Stimulated activated CD4-positive, alpha-beta T cell treated with anti-CD3 and anti-CD28 coated beads, Interleukin-2, amount 100 ng/mL, for 24 hours (primary cell): ENCODE measurements around the gene MRPL50.

Experiments used
- DNase-seq, 2 donors: peaks; one replicate each; pipeline ENCODE4 v3.0.0-alpha.2; 2020

MRPL50 gene

DNA sequence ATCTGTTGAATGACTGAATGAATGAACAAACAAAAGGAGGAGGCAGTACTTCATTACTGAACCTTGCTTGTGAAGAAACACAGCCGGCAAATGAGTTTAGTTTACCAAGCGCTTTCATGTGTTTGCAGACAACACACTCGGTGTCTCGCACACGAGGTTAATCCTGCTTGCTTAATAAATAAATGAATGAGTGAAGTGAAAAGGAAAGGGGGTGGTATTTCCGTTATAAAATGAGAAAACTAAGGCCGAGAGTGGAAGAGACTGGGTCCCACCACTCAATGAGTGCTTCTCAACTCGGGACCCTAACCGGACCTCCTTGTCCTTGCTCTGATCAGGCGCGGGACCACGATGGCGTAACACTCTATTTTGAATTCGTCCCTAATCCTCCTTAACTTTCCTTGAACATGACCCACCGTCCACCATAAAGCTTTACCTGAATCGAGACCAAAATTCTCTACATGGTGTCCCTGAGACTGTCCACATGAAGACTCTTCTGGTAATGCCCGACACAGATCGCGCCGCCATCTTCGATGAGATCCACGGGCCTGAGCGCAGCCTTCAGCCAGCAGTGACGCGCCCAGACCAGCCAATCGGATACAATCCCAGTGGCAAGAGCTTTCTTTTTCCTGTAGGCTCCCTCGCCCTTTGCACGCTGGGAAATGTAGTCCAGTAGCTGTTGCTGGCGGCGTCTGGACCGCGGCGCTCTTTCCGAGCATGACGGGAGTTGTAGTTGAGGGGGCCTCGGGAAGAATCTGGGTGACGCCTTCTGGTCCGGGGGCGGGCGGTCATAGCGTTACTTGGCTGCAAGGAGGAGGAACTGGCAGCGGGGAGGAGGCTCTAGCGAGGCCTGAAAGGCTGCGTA lies at the start of gene MRPL50, which contains the start of gene ZNF189:
Gene MRPL50, minus strand, starts transcription at position 551 of the 862 bp plus-strand sequence. Its CDS starts 26 bp downstream, at position 525.
Gene ZNF189, plus strand, starts transcription at position 784 of the 862 bp plus-strand sequence. CDS start 306 bp downstream, outside the sequence.
- DNase-seq: peak; percentile 92 to 95

DNA sequence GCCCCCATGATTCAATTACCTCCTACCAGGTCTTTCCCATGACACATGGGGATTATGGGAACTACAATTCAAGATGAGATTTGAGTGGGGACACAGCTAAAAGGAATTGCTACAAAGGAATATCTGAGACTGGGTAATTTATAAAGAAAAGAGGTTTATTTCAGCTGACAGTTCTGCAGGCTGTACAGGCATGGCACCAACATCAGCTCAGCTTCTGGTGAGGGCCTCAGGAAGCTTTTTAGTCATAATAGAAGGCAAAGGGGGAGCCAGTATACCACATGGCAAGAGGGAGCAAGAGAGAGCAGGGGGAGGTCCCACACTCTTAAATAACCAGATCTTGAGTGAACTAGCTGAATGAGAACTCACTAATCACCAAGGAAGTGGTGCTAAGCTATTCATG lies 48.3 kb upstream of the MRPL50 start:
- DNase-seq: no peak

DNA sequence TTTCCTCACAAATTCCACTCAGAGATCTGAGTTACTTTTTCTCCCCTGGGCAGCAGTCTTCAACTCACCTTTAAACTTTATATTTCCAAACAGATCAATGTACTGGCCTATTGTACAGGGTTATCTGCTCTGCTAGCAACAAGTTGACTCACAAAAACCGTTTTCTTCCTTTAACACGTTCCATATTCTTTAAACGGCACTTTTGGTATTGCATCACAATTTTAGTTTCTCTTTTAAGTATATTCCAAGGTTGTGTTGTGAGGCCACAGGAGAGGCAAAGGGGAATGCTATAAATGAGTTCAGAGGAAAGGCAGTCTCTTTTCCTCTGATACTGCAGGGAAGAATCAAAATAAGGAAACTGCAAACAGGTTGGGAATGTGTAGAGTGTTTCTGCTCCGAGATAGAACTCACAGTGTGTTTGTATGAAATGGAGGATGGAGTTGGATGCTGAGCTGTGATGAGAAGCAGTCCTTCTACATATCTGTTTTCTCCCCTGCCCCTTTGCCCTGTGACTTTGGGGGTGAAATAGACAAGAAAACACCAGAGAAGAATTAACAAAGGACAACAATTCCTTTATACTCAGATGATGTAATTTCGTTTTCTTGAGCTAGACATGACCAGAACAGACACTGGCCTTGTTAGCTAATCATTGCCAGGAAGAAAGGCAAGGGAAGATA lies 47.1 kb upstream of the MRPL50 start:
- no peak for DNase-seq

DNA sequence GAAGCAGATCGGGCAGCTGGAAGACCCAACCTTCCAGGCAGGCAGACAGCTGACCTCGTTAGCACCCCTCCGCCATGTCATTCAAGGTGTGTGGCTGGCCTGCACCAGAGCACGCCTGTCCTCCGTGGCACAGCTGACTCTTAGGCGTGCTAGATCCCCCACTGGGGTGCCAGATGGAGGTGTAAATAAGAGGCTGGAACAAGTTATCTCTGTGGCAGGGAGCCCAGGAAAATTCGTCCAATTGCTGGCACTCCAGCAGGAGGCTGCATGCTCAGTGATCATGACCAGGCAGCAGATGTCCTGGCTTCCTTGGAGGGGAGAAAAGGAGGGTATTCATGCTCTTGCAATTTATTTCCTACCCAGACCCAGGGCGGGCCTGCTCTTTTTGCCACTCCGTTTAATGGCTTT lies 45.0 kb upstream of the MRPL50 start:
- no peak for DNase-seq

DNA sequence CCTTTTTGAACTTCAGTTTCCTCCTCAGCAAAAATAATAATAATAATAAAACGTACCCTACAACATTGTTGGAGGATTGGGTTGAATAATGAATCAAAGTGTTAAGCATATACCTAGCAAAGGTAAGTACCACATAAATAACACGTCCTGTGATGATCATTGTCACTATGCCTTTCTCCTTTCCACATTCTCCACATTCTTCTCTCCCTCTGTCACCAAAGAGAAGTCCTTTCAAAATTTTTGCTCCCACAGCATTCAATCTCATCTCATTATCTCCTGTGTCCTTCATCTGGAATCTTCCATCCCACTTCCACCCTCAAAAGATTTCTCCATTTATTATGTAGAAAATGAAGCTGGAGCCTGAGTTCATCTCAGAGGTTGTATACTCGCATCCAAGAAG lies 44.3 kb upstream of the MRPL50 start:
- DNase-seq: no peak

DNA sequence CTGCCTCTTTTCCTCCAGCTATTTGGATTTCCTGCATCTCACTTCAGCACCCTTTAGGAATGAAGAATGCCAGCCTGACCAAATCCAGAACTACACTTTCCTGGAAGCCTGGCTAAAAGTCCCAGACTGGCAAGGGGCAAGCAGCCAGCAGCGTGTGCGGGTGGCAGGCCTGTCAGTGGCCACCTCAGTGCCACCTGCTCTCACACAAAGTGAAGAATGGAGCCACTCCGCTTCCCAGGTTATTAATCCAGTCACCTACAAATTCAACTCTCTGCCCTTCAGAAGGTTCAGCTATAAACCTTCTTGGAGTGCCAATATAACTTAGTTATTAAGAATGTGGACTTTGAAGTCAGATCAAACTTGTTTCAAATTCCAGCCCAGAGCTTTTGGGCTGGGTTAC lies 43.9 kb upstream of the MRPL50 start:
- DNase-seq: no peak

DNA sequence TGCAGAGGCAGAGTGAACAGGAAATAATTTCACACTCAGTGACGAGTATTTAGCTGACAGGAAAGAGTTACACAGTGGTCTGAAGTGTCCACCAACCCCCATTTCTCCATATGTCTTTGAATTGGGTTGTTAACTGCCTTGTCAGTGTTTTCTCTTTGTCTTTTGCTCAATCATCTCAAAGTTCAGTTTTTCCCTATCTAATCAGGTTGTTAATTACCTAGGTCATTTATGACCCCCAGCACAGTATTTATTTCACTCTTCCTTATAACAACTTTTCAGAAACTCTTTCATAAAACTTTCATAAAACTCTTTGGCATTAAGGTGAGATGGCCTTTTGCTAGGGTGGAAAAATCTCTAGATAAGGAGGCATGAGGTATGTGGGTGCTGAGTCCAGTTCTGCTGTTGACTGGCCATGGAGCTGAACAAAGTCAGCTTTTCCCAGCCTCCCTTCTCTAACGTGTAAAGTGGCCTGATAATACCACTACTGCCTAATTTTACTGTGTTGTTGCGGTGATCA lies 42.4 kb upstream of the MRPL50 start:
- DNase-seq: no peak

DNA sequence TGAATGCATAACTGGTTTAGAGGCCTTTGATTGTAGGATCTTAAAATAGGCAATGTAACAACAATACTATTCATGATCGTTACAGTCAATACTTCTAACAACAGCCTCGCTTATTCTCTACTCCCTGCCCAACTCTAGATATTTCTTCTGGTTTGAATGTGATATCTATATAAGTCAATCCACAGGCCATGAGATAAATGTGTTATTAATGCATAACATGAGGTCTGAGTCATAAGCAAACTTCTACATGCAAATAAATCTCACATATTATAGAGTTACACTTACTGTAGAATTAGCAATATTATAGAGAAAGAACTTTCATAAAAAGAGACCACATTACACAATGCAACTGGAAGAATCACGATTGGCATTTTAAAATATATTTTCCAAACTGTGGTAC lies 40.1 kb upstream of the MRPL50 start:
- DNase-seq: no peak

DNA sequence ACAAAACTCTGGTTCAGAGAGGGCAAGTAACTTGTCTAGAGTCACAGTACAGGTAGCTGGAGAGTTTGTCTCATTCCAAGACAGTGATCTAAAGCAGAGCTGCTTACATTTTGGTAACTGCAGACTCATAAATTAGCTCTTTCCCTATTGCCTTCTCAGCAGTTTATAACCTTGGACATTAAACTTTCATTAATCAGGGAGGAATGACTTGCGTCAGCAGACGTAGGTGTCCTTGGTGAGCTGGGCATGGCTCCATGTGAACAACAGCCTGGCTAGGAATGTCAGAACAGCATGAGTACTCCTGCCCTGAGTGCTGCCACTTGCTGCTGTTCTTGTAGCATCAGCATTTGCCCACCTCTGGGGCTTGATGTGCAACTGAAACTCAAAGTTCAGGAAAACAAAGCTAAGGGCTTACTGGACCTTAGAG lies 39.4 kb upstream of the MRPL50 start:
- no peak for DNase-seq

DNA sequence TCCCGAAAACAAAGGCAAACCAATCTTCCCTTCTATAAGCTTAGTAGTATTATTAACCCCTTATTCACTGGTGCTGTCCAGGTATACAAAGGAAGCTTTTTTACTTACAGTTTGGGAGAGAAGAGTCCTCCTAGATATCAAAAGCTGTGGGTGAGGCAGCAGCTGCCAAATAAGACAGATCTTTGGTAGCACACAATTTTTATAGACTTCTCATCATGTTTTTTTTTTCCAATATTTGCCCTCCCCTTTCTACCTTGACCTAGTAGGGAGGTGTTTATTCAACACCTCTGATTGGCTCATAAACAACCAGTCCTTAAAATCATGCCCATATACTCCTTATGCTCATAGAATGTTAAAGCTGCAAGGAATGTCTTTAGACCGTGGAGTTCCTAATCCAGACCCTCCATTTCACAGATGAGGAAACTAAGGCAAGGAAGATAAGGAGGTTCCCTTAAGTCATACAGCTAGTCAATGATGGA lies 37.2 kb upstream of the MRPL50 start, which contains the start of gene ALDOB:
Gene ALDOB, minus strand, starts transcription at position 174 of the 479 bp plus-strand sequence. CDS start 4,887 bp downstream, outside the sequence.
- no peak for DNase-seq

DNA sequence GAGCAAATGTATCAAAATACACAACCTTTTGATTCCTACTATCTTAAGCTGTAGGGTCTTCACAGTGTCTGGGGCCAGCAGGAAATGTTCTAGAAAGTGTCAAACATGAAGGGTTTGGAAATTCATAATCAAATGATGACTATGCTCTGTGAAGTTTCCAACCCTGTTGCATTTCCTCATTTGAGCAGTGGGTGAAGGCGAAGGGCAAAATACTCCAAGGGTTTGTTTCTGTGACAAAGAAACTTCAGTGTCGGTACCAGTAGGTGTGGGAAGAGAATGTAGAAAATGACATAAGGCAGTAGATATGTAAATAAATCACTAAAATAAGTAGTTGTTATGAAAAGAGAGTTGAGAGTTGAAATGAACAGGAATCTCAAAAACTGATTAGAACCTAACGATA lies 36.6 kb upstream of the MRPL50 start:
- no peak for DNase-seq

DNA sequence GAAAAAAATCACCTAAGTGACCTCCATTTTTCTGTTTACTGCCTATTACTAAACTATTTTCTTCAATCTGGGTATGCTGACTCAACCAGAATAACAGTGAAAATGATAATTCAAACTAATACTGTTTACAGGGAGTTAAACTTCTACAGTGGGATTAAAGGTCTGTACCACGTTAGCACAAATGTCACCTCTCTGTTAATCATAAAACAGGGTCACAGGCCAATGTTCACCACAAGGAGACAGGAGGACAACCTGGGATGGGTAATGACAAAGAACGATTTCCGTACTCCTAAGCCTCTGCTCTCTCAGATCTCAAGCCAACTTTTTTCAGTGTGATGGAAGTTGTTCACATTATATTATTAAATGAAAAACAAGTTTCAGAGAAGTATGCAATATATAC lies 34.8 kb upstream of the MRPL50 start:
- DNase-seq: no peak

DNA sequence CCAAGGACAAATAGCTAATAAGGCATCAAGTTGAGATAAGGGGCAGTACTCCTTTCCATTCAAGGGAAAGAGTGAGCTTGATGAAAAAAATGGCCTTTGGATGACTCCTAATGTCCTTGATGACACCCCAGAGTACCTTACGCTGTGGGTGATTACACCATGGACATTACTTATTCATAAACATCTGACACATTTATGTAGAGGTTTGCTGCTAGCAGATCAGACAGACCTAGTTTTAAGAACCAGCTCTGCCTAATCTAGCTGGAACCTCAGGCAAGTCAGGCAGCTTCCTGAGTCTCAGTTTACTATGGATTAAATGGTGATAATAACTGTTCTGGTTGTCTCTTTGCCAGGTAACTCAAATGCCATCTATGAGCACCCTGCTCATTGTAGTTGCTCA lies 34.3 kb upstream of the MRPL50 start:
- DNase-seq: no peak

DNA sequence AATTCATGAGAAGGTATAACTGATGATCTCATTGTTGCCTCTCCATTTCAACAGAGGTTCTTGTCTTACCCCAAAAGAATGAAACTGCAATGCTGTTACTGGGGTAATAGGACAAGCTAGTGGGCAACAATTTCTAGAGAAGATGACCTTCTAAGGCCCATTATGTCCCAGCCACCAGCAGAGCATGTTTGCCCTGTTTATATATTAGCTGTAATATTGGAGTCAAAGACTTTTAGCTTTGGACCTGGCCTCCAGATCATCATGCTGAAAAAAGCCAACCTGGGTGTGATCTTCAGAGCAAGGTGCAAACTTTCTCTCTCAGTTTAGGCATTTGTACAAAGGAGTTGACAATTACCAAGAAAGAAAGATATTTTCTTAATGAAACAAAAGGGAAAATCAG lies 33.8 kb upstream of the MRPL50 start:
- no peak for DNase-seq

DNA sequence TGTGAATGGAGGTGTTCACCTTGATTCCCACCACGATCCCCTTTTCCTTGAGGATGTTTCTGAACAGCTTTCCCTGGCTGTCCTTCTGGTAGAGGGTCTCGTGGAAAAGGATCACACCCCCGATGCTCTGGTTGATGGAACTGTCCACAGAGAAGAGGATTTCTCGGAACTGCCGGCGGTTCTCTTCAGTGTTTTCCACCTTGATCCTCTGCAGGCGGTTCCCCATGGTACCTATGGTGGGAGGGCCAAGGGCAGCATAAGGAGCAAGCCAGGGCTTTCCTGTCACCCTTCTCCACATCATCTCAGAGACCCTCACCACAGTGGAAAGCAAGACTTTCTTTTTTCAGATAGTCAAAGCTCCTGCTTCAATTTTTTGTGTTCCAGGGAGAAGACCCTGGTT lies 31.3 kb upstream of the MRPL50 start:
- no peak for DNase-seq

DNA sequence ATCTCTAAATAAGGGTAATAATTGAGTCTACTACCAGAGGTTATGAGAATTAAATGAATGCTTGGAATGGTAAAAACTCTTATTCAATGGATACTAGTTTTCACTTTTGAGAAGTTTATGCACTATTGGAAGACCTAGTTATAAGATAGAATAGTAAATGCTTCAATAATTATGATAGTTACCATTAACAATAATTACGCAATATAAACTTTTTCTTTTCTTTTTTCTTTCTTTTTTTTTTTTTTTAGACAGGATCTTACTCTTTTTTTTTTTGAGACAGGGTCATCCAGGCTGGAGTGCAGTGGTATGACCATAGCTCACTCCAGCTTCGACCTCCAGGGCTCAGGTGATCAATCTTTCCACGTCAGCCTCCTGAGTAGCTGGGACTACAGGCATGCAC lies 30.5 kb upstream of the MRPL50 start:
- no peak for DNase-seq

DNA sequence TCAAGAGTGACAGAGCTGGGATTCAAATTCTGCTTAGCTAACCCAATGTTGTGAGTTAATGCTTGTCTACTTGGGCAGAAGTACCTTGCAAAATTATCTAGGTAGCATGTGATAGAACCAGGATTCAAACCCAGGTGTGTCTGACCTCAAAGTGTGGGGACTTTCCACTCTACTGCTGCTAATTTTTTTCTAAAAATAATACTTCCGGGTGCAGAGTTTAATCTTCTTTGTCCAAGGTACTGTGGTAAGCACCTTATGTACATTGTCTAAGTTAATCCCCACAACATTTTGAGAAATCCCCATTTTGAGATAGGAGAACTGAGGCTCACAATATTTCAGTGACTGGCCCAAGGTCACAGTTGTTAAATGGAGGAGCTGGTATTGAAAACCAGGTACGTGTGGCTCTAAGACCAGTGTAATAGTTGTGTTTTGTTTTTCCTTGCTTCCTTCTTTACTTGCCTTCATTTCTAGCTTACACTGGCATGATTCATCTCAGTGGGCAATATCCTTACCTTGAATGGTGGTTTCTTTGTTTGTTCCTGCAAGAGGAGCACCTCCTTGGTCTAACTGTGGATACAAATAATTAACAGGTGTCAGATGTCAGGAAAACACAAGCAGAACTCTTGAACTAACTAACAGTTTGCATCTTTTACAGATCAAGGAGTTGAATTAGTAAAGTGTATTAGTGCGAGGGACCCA lies 29.7 kb upstream of the MRPL50 start:
- no peak for DNase-seq

DNA sequence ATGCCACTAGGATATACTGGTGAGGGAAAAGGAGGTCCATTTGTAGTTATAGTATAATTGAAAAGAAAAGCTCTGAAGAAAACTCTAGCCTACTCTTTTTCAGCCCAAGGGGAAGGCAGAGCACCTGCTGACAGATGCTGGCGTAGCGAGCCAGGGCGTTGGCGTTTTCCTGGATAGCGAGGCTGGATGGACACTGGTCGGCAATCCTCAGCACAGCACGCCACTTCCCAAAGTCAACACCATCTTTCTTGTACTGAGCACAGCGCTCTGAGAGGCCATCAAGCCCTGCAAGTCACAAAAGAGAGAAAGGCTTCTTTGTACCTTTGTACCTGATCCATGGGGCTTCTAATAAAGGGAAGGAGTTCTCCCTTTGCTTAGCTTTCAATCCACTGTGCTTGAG lies 28.9 kb upstream of the MRPL50 start:
- DNase-seq: no peak

DNA sequence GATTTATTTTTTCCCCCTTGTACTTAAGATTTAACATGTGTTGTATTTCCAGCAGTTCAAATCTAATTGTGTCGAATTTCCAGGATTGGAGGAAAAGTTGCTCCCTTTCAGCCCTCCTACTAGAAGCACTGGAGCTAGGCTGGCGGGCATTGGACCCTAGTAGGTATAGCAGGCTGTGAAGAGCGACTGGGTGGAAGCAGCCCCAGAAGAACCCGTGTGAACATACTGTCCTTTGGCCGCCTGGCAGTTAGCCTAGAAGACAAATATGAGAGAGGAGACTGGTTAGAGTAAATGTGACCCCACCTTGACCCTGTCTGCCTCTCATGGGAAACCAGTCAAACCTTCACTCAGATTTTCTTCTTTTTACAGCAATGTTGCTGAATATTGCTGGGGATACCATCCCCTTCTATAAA lies 23.2 kb upstream of the MRPL50 start:
- no peak for DNase-seq

DNA sequence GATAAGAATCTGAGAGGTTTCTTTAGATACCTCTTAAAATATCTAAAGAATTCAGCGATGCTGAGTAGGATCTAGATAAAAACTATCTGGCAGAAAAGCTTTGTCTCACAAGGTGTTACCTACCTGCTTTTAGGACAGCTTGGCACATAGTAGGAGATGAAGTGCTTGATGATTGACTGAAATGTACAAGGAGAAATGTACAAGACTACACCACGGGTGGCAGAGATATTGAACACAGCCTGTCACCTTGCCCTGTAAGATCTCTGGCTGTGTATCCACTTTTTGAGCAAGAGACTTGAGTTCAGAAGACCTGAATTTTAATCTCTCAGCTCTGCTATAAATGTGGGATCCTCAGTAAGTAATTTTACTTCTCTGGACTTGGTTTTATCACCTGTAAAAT lies 21.4 kb upstream of the MRPL50 start:
- no peak for DNase-seq

DNA sequence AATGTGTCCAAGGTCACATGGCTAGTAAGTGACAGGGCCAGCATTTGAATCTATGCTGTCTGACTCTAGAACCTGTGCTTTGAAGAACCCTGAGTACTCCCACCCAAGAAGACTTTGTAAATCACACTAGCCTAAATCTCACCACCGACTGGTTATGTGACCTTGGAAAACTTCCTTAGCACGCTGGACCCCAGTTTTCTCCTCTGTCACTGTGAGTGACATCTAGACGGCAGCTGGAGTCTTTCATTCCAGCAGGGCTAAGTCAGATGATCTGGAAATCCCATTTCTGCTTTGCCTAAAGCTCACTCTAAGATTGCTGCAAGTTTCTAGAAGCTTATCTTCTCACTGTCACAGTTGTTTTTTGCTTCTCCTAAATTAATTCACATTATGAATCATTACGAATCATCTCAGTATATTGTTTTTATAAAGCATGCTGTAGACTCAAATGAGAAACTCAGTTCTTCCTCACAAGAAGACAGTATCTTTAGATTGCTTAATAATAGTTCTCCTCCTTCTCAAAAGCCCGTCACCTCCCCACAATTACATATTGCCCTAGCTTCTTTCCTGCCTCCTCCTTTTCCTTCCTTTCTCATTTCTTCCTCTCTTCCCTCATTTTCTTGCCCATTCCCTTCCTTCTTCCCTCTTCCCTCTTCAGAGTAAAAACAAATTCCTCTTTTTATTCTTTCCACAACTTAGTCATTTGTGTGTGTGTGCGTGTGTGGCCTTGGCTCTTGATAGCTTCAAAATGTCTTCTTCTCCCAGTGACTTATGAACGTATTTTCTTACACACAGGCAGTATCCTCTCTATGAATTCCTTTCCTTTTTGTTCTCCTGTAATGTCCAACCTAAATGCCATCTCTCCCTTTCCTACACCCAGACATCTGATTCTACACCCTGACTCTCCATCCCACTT lies 20.4 kb upstream of the MRPL50 start:
- no peak for DNase-seq

DNA sequence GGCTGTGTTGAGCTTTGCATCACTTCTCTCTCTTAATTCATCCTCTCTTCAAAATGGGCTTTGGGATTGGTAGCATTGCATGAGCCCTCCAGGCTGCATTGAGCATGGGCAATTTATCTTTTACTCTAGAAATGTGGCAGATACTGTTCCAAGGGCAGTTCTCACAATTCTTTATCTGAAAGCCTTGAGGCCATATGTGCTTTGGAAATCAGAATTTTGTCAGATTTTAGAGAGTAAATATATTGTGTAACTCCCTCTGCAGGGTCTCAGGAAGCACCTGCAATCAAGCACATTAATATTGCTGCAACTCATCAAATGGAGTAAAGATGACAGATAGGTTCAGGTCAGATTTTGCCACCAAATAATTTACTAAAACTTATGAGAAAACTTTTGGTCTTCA lies 19.6 kb upstream of the MRPL50 start:
- DNase-seq: no peak
